MM.1S (cell line): ENCODE measurements around the gene CRYBG3.

Source experiments
- DNase-seq: peaks from one replicate; pipeline ENCODE4 v3.0.0-alpha.2; 2015
- H2AFZ ChIP-seq: fragments of 300-600 bp; sonication (generic); 2 replicates; pipeline ENCODE4 v1.6.0; 2016; ENCODE audit warnings: antibody characterized with exemption, low read length
- H3F3A ChIP-seq: fragments of 300-600 bp; sonication (generic); 2 replicates; pipeline ENCODE4 v1.6.1; 2016; ENCODE audit warnings: mild to moderate bottlenecking, antibody characterized with exemption, low read length, moderate library complexity, mixed read lengths; ENCODE audit not compliant: insufficient read depth
- H3K27ac ChIP-seq: fragments of 300-600 bp; sonication (generic); 2 replicates; pipeline ENCODE4 v1.5.1; 2016; ENCODE audit warnings: mild to moderate bottlenecking, low read length
- H3K27me3 ChIP-seq: fragments of 300-600 bp; sonication (generic); replicated peaks from 2 replicates; pipeline ENCODE4 v1.6.0; 2016; ENCODE audit warnings: low read length; ENCODE audit not compliant: insufficient read depth
- H3K36me3 ChIP-seq: fragments of 300-600 bp; sonication (generic); replicated peaks from 2 replicates; pipeline ENCODE4 v1.6.1; 2016; ENCODE audit warnings: mild to moderate bottlenecking, low read length, mixed read lengths; ENCODE audit not compliant: insufficient read depth
- H3K4me1 ChIP-seq: fragments of 300-600 bp; sonication (generic); 2 replicates; pipeline ENCODE4 v1.6.1; 2016; ENCODE audit warnings: low read length, mixed read lengths
- H3K4me2 ChIP-seq: fragments of 300-600 bp; sonication (generic); 2 replicates; pipeline ENCODE4 v1.6.0; 2016; ENCODE audit warnings: low read depth, low read length
- H3K4me3 ChIP-seq: fragments of 300-600 bp; sonication (generic); 2 replicates; pipeline ENCODE4 v1.5.1; 2016; ENCODE audit warnings: low read length, mixed read lengths
- H3K79me2 ChIP-seq: fragments of 300-600 bp; sonication (generic); 2 replicates; pipeline ENCODE4 v1.6.1; 2016; ENCODE audit warnings: mixed run types, low read length, mixed read lengths
- H3K9ac ChIP-seq: fragments of 300-600 bp; sonication (generic); 2 replicates; pipeline ENCODE4 v1.6.1; 2016; ENCODE audit warnings: low read length, mixed read lengths
- H3K9me2 ChIP-seq: fragments of 300-600 bp; sonication (generic); replicated peaks from 2 replicates; pipeline ENCODE4 v1.6.1; 2016; ENCODE audit warnings: mild to moderate bottlenecking, low read length, mixed read lengths; ENCODE audit not compliant: insufficient read depth
- H3K9me3 ChIP-seq: fragments of 300-600 bp; sonication (generic); replicated peaks from 2 replicates; pipeline ENCODE4 v1.6.1; 2016; ENCODE audit warnings: mild to moderate bottlenecking, low read length, mixed read lengths; ENCODE audit not compliant: insufficient read depth
- H4K20me1 ChIP-seq: fragments of 300-600 bp; sonication (generic); 2 replicates; pipeline ENCODE4 v1.6.1; 2016; ENCODE audit warnings: mild to moderate bottlenecking, low read length, moderate library complexity, mixed read lengths; ENCODE audit not compliant: insufficient read depth
- CTCF ChIP-seq: fragments of 300-600 bp; sonication (generic); IDR thresholded peaks from 2 replicates; pipeline ENCODE4 v1.5.1; 2016; ENCODE audit warnings: antibody characterized with exemption, low read length, mixed read lengths
- EZH2 ChIP-seq: fragments of 300-600 bp; sonication (generic); optimal IDR thresholded peaks from 2 replicates; pipeline ENCODE3; 2017; ENCODE audit warnings: low read depth, mild to moderate bottlenecking, antibody characterized with exemption, low read length, mixed read lengths
- EZH2phosphoT487 ChIP-seq: fragments of 300-600 bp; sonication (generic); IDR thresholded peaks from 2 replicates; pipeline ENCODE4 v1.6.1; 2018; ENCODE audit warnings: antibody characterized with exemption, low read length

Gene CRYBG3

GRCh38 chr3:97950360-97950759 lies 128.5 kb downstream of the CRYBG3 start:
- no peak overlapping the region for H3K9ac ChIP-seq
- peaks cover 5% of the 10 kb centered on the region; the same call in 1 of the 2 replicates for H3K36me3 ChIP-seq
- no peaks in the 10 kb centered on the region for H3K79me2 ChIP-seq
- no peak overlapping the region for H3K27ac ChIP-seq
- no peak overlapping the region for H3K4me3 ChIP-seq
- no peak overlapping the region for H2AFZ ChIP-seq
- H3K9me2 ChIP-seq: no peaks in the 10 kb centered on the region
- H3K4me1 ChIP-seq: no peaks in the 10 kb centered on the region
- no peaks in the 10 kb centered on the region for H3K27me3 ChIP-seq
- no peaks in the 10 kb centered on the region for H3F3A ChIP-seq
- no peaks in the 10 kb centered on the region for H3K9me3 ChIP-seq
- no peak overlapping the region for H3K4me2 ChIP-seq
- H4K20me1 ChIP-seq: no peaks in the 10 kb centered on the region
- DNase-seq: no peak
- TF ChIP-seq CTCF: no peak
- TF ChIP-seq EZH2: no peak
- TF ChIP-seq EZH2phosphoT487: no peak

GRCh38 chr3:97952280-97952679 lies 130.5 kb downstream of the CRYBG3 start:
- no peak for DNase-seq
- no peaks in the 10 kb centered on the region for H3K9me3 ChIP-seq
- H3K4me3 ChIP-seq: no peak overlapping the region
- TF ChIP-seq CTCF (no peak), EZH2phosphoT487 (no peak), EZH2 (no peak)
- H3K9me2 ChIP-seq: no peaks in the 10 kb centered on the region
- no peaks in the 10 kb centered on the region for H4K20me1 ChIP-seq
- no peaks in the 10 kb centered on the region for H3K4me1 ChIP-seq
- H3F3A ChIP-seq: no peaks in the 10 kb centered on the region
- no peak overlapping the region for H3K4me2 ChIP-seq
- no peak overlapping the region for H3K9ac ChIP-seq
- no peaks in the 10 kb centered on the region for H3K79me2 ChIP-seq
- no peak overlapping the region for H2AFZ ChIP-seq
- peaks cover 8% of the 10 kb centered on the region; the same call in 1 of the 2 replicates for H3K36me3 ChIP-seq
- no peak overlapping the region for H3K27ac ChIP-seq
- no peaks in the 10 kb centered on the region for H3K27me3 ChIP-seq

- H3K36me3 ChIP-seq: peaks cover 8% of the 10 kb centered on the region; the same call in 1 of the 2 replicates
- TF ChIP-seq EZH2 (no peak), EZH2phosphoT487 (no peak), CTCF (no peak)
- no peaks in the 10 kb centered on the region for H3K9me2 ChIP-seq
- no peaks in the 10 kb centered on the region for H3F3A ChIP-seq
- H4K20me1 ChIP-seq: no peaks in the 10 kb centered on the region
- H3K27ac ChIP-seq: no peak overlapping the region
- no peaks in the 10 kb centered on the region for H3K27me3 ChIP-seq
- no peak overlapping the region for H3K9ac ChIP-seq
- H3K4me3 ChIP-seq: no peak overlapping the region
- no peaks in the 10 kb centered on the region for H3K9me3 ChIP-seq
- DNase-seq: no peak
- no peaks in the 10 kb centered on the region for H3K4me1 ChIP-seq
- H3K79me2 ChIP-seq: no peaks in the 10 kb centered on the region
- H3K4me2 ChIP-seq: no peak overlapping the region
- H2AFZ ChIP-seq: no peak overlapping the region
Observed at GRCh38 chr3:97952872-97953271, 131.1 kb downstream of the CRYBG3 start.
